Measurements from ENCODE around the gene PODXL.

GRCh38 chr7:131488361-131488760, 68.1 kb downstream of the PODXL start:
- TF ChIP-seq CTCF (IDR thresholded peaks at IDR 0.05; ENCODE audit: low read length): peak; percentile 33; the same call in 1 of the 2 replicates
- no peak for TF ChIP-seq EZH2 (IDR thresholded peaks at IDR 0.05; ENCODE audit: borderline replicate concordance, low read length)
